Endothelial cell of umbilical vein (primary cell): ENCODE data around the gene CRYBG2. TPM values are rescaled to one million over a fixed set of nuclear protein-coding genes. Genes with fewer than 3 reads are reported as not detected.
"Not testable (repeated sequence)": the region's sequence is repeated elsewhere in the genome, so short reads cannot be mapped to it uniquely, and the experiment has no call there.

Experiments
- BruUV-seq: library from RNA; stranded (reverse); fragments of 400-500 nt; replicated peaks from 2 replicates; lab custom pipeline; 2021; lab: Mats Ljungman, UMichigan
- CTCF ChIA-PET: fragments of 300-600, 350-600 bp; sonication (Branson Sonifier 250); formaldehyde crosslinking; loops from one replicate; lab custom pipeline; 2021; ENCODE audit warnings: antibody characterized with exemption, inconsistent platforms; lab: Charles Lee
- POLR2A ChIA-PET: fragments of 300-600, 350-600 bp; sonication (Branson Sonifier 250); formaldehyde crosslinking; loops from one replicate; lab custom pipeline; 2021; ENCODE audit warnings: antibody characterized with exemption, inconsistent platforms; lab: Charles Lee
- DNase-seq: peaks from one replicate; pipeline ENCODE4 v3.0.0-alpha.2; 2011; ENCODE audit warnings: low read depth, low spot score
- FAIRE-seq: peaks from 2 replicates; lab custom pipeline; 2011; peaks lifted over from hg19 to GRCh38; lab: Jason Lieb, UNC
- H2AFZ ChIP-seq: 2 replicates; pipeline ENCODE4 v1.6.0; 2012; ENCODE audit warnings: low read depth, low read length, control low read depth, inconsistent platforms
- H3K27ac ChIP-seq: 2 replicates; pipeline ENCODE4 v1.5.1; 2011; ENCODE audit warnings: low read depth, mild to moderate bottlenecking, control low read depth, low read length, moderate library complexity; ENCODE audit not compliant: insufficient read depth
- H3K27me3 ChIP-seq, 2 experiments: 2 replicates each; pipeline versions ENCODE4 v1.6.0 to v1.6.1; 2011; ENCODE audit warnings: low read length in 2 of 2, mixed read lengths in 1 of 2; ENCODE audit not compliant: control insufficient read depth in 2 of 2, insufficient read depth in 2 of 2
- H3K36me3 ChIP-seq, 2 experiments: 2 replicates in 1 of 2; 3 replicates in 1 of 2; pipeline ENCODE4 v1.5.1; 2011; ENCODE audit warnings: low read length in 2 of 2, mild to moderate bottlenecking in 1 of 2, moderate library complexity in 1 of 2; ENCODE audit not compliant: control insufficient read depth in 2 of 2, insufficient read depth in 2 of 2; ENCODE audit errors: extremely low read depth in 1 of 2
- H3K4me1 ChIP-seq: 3 replicates; pipeline ENCODE4 v1.5.1; 2011; ENCODE audit warnings: mild to moderate bottlenecking, low read length; ENCODE audit not compliant: control insufficient read depth, insufficient read depth; ENCODE audit errors: extremely low read depth
- H3K4me2 ChIP-seq: 2 replicates; pipeline ENCODE4 v1.6.1; 2011; ENCODE audit warnings: low read length, control low read depth, mixed read lengths; ENCODE audit not compliant: insufficient read depth
- H3K4me3 ChIP-seq, 3 experiments: fragments of 200-600 bp in 1 of 3; sonication (generic), shearing (Covaris generic) in 1 of 3; replicated peaks in 1 of 3; 2 replicates each; pipeline ENCODE4 v1.5.1; 2011 to 2016; ENCODE audit warnings: control low read depth in 3 of 3, low read length in 3 of 3, mild to moderate bottlenecking in 2 of 3, inconsistent platforms in 1 of 3, low read depth in 1 of 3, moderate library complexity in 1 of 3; ENCODE audit not compliant: insufficient read depth in 1 of 3
- H3K79me2 ChIP-seq: 2 replicates; pipeline ENCODE4 v1.6.0; 2012; ENCODE audit warnings: low read length, inconsistent platforms; ENCODE audit not compliant: control insufficient read depth, insufficient read depth
- H3K9ac ChIP-seq: replicated peaks from 2 replicates; pipeline ENCODE3; 2011; ENCODE audit warnings: low read length, control low read depth; ENCODE audit not compliant: insufficient read depth; ENCODE audit errors: extremely low read depth
- H3K9me1 ChIP-seq: replicated peaks from 3 replicates; pipeline ENCODE4 v1.6.0; 2011; ENCODE audit warnings: mild to moderate bottlenecking, low read length; ENCODE audit not compliant: control insufficient read depth, insufficient read depth; ENCODE audit errors: extremely low read depth
- H3K9me3 ChIP-seq: replicated peaks from 2 replicates; pipeline ENCODE4 v1.5.1; 2012; ENCODE audit warnings: low read length, inconsistent platforms; ENCODE audit not compliant: control insufficient read depth, insufficient read depth
- H4K20me1 ChIP-seq: replicated peaks from 2 replicates; pipeline ENCODE3; 2011; ENCODE audit warnings: mild to moderate bottlenecking, low read length; ENCODE audit not compliant: control insufficient read depth, insufficient read depth; ENCODE audit errors: extremely low read depth
- EZH2 ChIP-seq: IDR thresholded peaks from 2 replicates; pipeline ENCODE4 v1.6.1; 2012; ENCODE audit warnings: borderline replicate concordance, low read depth, mild to moderate bottlenecking, moderate library complexity, low read length, inconsistent platforms; ENCODE audit not compliant: severe bottlenecking
- GATA2 ChIP-seq: IDR thresholded peaks from 2 replicates; pipeline ENCODE4 v1.7.0; 2011; ENCODE audit warnings: low read depth, mild to moderate bottlenecking, moderate library complexity, mixed read lengths, low read length; ENCODE audit not compliant: insufficient read length, insufficient read depth
- JUN ChIP-seq: IDR thresholded peaks from 2 replicates; pipeline ENCODE4 v1.6.1; 2011; ENCODE audit warnings: borderline replicate concordance, low read depth; ENCODE audit not compliant: insufficient read length, insufficient read depth
- MYC ChIP-seq: IDR thresholded peaks from one replicate; pipeline ENCODE4 v1.6.1; 2011; ENCODE audit warnings: mild to moderate bottlenecking, low read depth, low read length
- POLR2AphosphoS5 ChIP-seq: IDR thresholded peaks from 2 replicates; pipeline ENCODE4 v1.6.1; 2012; ENCODE audit warnings: low read depth, mild to moderate bottlenecking, control low read depth, low read length, moderate library complexity; ENCODE audit not compliant: insufficient read depth
- dilution Hi-C: fragments of 300-500 bp; cut with MboI; formaldehyde crosslinking; loops from one replicate; pipeline ENCODE4 v1.15.0; 2019; ENCODE audit warnings: low sequenced_read_pairs; ENCODE audit not compliant: extremely low pct_ligation_motif_present
- intact Hi-C: fragments of 100-400 bp; cut with micrococcal nuclease; formaldehyde crosslinking; loops from one replicate; pipeline ENCODE4 v1.10.0; 2022
- polyA plus RNA-seq, 4 experiments: library from polyadenylated mRNA; depleted of rRNA in 3 of 4; stranded (reverse) in 3 of 4; unstranded in 1 of 4; fragments of >200 nt; gene quantifications; 2 replicates each; pipeline versions ENCODE4 v1.2.1 to v1.2.3, GENCODE V29; 2011 to 2012; ENCODE audit warnings: missing spikeins in 1 of 4
- total RNA-seq: library from RNA; stranded (reverse); gene quantifications from 2 replicates; pipeline ENCODE4 v1.2.3, GENCODE V29; 2021
- TF ChIP-seq, protein P1 (sequence below), 2 donors: IDR thresholded peaks; 1 replicate in 1 of 2; 2 replicates in 1 of 2; pipeline ENCODE4 v1.5.1; 2011; ENCODE audit warnings: low read length in 2 of 2, mild to moderate bottlenecking in 2 of 2, moderate library complexity in 2 of 2, control low read depth in 1 of 2, inconsistent platforms in 1 of 2, low read depth in 1 of 2; ENCODE audit not compliant: insufficient read depth in 1 of 2; ENCODE audit errors: extremely low read depth in 1 of 2

The CRYBG2 gene
- total and polyA plus RNA-seq, 2 donors (not counting 3 experiments of a cell fraction or from before 2014, with no cell fraction given) = not detected

DNA sequence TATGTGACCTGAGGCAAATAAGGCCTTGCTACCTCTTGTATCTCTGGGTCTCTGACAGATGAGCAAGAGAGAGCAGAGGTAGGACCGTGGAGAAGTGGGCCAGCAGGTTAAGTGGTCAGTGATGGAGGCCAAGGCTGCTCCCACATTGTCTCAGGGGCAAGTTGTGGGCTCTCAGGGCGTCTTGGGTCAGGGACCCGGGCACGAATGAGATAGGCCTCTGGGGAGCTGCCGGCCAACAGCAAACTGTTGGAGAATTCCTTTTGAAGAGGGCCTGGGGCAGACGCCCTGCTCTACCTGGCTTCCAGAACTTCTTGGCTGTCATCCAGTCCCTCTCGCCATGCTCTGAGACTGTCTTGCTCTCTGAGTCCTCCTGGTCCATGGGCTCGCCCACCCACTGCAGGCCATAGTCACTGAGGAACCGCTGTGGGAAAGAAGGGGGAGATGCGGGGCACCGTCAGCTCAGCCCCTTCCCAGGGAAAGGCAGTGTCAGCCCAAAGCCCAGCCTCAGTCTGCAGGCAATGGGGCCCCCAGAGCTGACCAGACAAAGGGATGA, 59.9 kb downstream of the CRYBG2 start:
- no peaks in the 10 kb centered on the region for H3K9me1 ChIP-seq
- H3K27me3 ChIP-seq = no peaks in the 10 kb centered on the region
- no peak overlapping the region for H3K27ac ChIP-seq
- H3K4me3 ChIP-seq = no peak overlapping the region
- dilution Hi-C loops = no loop called here
- ChIA-PET CTCF (interaction anchor here (0.6 kb wide), 1 partner anchor 8 kb away, joined by 3 read pairs; no protein-coding TSS in a partner anchor), POLR2A (no interaction called here)
- H3K79me2 ChIP-seq = no peaks in the 10 kb centered on the region
- H2AFZ ChIP-seq = no peak overlapping the region
- BruUV-seq = no TSS peak
- H3K9me3 ChIP-seq = no peaks in the 10 kb centered on the region
- H3K4me2 ChIP-seq = no peak overlapping the region
- H4K20me1 ChIP-seq = no peaks in the 10 kb centered on the region
- H3K9ac ChIP-seq = no peak overlapping the region
- H3K4me1 ChIP-seq = peaks cover 4% of the 10 kb centered on the region
- DNase-seq = no peak
- intact Hi-C loops = no loop called here
- no peak for FAIRE-seq
- TF ChIP-seq GATA2 = no peak
- no peak for TF ChIP-seq EZH2
- no peak for TF ChIP-seq POLR2AphosphoS5
- TF ChIP-seq, protein P1, sequence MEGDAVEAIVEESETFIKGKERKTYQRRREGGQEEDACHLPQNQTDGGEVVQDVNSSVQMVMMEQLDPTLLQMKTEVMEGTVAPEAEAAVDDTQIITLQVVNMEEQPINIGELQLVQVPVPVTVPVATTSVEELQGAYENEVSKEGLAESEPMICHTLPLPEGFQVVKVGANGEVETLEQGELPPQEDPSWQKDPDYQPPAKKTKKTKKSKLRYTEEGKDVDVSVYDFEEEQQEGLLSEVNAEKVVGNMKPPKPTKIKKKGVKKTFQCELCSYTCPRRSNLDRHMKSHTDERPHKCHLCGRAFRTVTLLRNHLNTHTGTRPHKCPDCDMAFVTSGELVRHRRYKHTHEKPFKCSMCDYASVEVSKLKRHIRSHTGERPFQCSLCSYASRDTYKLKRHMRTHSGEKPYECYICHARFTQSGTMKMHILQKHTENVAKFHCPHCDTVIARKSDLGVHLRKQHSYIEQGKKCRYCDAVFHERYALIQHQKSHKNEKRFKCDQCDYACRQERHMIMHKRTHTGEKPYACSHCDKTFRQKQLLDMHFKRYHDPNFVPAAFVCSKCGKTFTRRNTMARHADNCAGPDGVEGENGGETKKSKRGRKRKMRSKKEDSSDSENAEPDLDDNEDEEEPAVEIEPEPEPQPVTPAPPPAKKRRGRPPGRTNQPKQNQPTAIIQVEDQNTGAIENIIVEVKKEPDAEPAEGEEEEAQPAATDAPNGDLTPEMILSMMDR (IDR thresholded peaks at IDR 0.05; ENCODE audit: extremely low read depth in 1 of 2, insufficient read depth in 1 of 2, low read depth in 1 of 2, low read length in 2 of 2) = no peak
- TF ChIP-seq JUN = no peak
- TF ChIP-seq MYC = no peak
- no peaks in the 10 kb centered on the region for H3K36me3 ChIP-seq

DNA sequence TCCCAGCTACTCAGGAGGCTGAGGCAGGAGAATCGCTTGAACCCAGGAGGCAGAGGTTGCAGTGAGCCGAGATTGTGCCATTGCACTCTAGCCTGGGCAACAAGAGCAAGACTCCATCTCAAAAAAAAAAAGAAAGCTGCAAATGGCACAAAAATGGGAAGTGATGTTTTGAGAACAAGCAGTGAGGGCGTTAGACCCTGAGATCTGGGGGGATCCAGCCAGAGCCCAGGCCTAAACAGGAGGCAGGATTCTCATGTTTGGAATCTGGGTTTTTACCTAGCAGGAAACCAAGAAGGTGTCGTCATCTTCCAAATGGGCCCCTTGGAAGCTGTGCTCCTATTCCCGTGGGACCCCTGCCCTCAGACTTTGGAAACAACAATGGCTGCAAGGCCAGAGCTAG, 61.2 kb downstream of the CRYBG2 start:
- H3K27ac ChIP-seq, H3K9ac ChIP-seq, intact Hi-C loops, DNase-seq, CTCF ChIA-PET, BruUV-seq, H2AFZ ChIP-seq, H3K4me1 ChIP-seq, FAIRE-seq, H3K4me3 ChIP-seq, H3K27me3 ChIP-seq, H3K79me2 ChIP-seq, dilution Hi-C loops, H3K36me3 ChIP-seq, H3K9me3 ChIP-seq, H3K4me2 ChIP-seq, H4K20me1 ChIP-seq, H3K9me1 ChIP-seq: not testable (repeated sequence)
- POLR2A ChIA-PET = interaction anchor here (1.3 kb wide), 1 partner anchor 9 kb away, joined by 4 read pairs; no protein-coding TSS in a partner anchor
